Thyroid gland (tissue), 4 donors: Measurements from ENCODE around the gene SP7. TPM values are rescaled to one million over a fixed set of nuclear protein-coding genes. Genes with fewer than 3 reads are reported as not detected.

ENCODE experiments used
- DNase-seq, 2 donors: peaks; one replicate each; pipeline ENCODE4 v3.0.0-alpha.2; 2019
- H3K27ac ChIP-seq, 3 donors: fragments of 200-600 bp; sonication (generic); 1 replicate in 2 of 3; 2 replicates in 1 of 3; pipeline ENCODE4 v1.5.1; 2016 to 2019; ENCODE audit warnings: mild to moderate bottlenecking in 1 of 3, moderate library complexity in 1 of 3
- H3K27me3 ChIP-seq: fragments of 200-600 bp; sonication (generic); one replicate; pipeline ENCODE4 v1.5.1; 2019
- H3K36me3 ChIP-seq, 2 donors: fragments of 200-600 bp; sonication (generic); one replicate each; pipeline ENCODE4 v1.5.1; 2016 to 2019
- H3K4me1 ChIP-seq, 2 donors: fragments of 200-600 bp; sonication (generic); one replicate each; pipeline ENCODE4 v1.5.1; 2017 to 2019
- H3K4me3 ChIP-seq, 3 donors: fragments of 200-600 bp; sonication (generic); replicated peaks in 1 of 3; 1 replicate in 2 of 3; 2 replicates in 1 of 3; pipeline ENCODE4 v1.5.1; 2016; ENCODE audit warnings: mild to moderate bottlenecking in 1 of 3
- H3K9me3 ChIP-seq: fragments of 200-600 bp; sonication (generic); one replicate; pipeline ENCODE4 v1.5.1; 2017
- POLR2A ChIP-seq, 2 donors: fragments of 450-650 bp; IDR thresholded peaks; one replicate each; pipeline ENCODE4 v1.6.1; 2017; ENCODE audit warnings: antibody characterized with exemption in 2 of 2, mild to moderate bottlenecking in 2 of 2, moderate library complexity in 1 of 2
- WGBS, 2 donors: methylation state at CpG; one replicate each; pipeline ENCODE4 v1.1.5; 2017; 5-methylcytosine and 5-hydroxymethylcytosine counted together
- intact Hi-C: fragments of 100-400 bp; cut with DNase I; formaldehyde crosslinking; loops from one replicate; pipeline ENCODE4 v1.15.1; 2023
- total RNA-seq, 4 donors: library from RNA; depleted of rRNA; stranded (reverse); fragments of >200 nt; gene quantifications; one replicate each; pipeline ENCODE4 v1.2.3, GENCODE V29; 2016
- TF ChIP-seq, protein P1 (sequence below), 6 experiments: fragments of 200-600 bp in 3 of 6; fragments of 450-650 bp in 3 of 6; sonication (generic) in 3 of 6; IDR thresholded peaks; one replicate each; pipeline ENCODE4 v1.5.1; 2016 to 2019; ENCODE audit warnings: antibody characterized with exemption in 6 of 6, mild to moderate bottlenecking in 2 of 6, inconsistent platforms in 1 of 6, moderate library complexity in 1 of 6

Gene SP7
- total RNA-seq, 4 donors from 2014 or later, result not detected

DNA sequence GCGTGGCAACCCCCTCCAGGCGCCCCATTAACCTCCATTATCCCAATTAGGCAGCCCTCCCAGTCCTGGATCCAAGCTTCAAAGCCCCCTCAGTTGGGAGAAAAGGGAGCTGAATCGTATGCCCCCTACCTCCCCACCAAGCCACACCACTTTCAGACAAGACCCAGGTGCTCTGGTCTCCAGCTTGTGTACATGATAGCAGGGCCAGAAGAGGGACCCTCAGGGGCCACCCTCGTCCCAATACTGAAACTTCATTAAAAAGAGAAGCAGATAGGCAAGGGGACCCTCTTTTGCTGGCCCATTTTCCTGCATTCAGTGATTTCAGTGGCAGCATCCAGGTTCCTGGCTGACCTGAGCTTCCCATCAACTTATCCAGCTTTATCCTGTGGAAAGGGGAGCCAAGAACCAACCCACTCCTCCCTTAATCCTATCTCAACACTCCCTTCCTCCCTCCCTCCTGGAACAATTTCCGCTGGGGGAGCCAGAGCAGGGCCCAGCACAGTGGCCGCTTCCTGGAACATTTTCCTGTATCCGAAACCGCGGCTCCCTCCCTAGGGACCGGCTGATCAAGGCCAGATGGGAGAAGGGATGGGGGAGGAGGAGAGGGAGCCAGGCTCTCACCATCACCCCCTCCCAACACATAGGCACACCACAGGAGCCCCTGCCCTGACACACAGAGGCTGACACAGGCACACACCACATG, 9.5 kb upstream of the SP7 start:
- no peak for TF ChIP-seq POLR2A (IDR thresholded peaks at IDR 0.05)
- TF ChIP-seq, protein P1, sequence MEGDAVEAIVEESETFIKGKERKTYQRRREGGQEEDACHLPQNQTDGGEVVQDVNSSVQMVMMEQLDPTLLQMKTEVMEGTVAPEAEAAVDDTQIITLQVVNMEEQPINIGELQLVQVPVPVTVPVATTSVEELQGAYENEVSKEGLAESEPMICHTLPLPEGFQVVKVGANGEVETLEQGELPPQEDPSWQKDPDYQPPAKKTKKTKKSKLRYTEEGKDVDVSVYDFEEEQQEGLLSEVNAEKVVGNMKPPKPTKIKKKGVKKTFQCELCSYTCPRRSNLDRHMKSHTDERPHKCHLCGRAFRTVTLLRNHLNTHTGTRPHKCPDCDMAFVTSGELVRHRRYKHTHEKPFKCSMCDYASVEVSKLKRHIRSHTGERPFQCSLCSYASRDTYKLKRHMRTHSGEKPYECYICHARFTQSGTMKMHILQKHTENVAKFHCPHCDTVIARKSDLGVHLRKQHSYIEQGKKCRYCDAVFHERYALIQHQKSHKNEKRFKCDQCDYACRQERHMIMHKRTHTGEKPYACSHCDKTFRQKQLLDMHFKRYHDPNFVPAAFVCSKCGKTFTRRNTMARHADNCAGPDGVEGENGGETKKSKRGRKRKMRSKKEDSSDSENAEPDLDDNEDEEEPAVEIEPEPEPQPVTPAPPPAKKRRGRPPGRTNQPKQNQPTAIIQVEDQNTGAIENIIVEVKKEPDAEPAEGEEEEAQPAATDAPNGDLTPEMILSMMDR (IDR thresholded peaks at IDR 0.05), result no peak
- Histone ChIP-seq H3K4me3 (peak overlapping the region in 1 of 3 donors; percentile 56), H3K4me1 (peaks cover 3 to 18% of the 10 kb centered on the region in 2 donors), H3K9me3 (no peaks in the 10 kb centered on the region), H3K36me3 (no peaks in the 10 kb centered on the region), H3K27ac (peak overlapping the region; percentile 16 to 85 (median 69)), H3K27me3 (no peaks in the 10 kb centered on the region)
- intact Hi-C loops, result no loop called here
- peak; percentile 18 to 26 for DNase-seq
- WGBS, 2 donors, result 47 to 50% methylated on average over 9 to 10 of the region's 10 CpGs

DNA sequence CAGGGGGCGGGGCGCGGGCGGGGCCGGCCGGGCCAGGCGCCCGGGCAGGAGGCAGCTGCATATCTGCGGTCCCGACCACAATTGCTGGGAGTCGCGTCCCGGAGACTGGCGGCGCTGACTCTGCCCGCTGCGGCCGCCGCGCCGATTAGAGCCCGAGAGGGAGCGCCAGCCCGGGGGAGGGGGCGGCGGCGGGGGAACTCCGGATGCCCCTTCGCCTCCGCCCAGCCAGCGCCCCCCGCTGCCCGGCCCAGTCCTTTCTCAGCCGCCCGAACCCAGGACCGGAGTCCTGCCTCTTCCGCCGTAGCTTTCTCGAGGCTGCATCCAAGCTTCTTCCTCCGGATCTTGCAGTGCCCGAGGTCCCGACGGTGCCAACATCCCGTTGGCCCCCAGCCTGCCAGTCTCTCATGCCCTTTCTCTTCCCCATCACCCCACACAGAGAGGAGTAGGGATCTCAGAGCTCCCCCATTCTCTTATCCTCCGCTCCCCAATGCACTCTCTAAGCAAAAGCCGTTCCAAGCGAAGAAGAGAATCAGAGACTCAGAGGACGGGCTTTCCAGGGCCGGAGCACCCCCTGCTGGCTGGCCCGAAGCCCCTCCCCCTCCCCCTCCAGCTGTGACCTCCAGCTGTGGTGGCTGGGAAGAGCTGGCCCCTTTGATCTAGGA, 8.8 kb upstream of the SP7 start:
- Histone ChIP-seq H3K27me3 (no peaks in the 10 kb centered on the region), H3K4me1 (peaks cover 3 to 18% of the 10 kb centered on the region in 2 donors), H3K9me3 (no peaks in the 10 kb centered on the region), H3K4me3 (peak overlapping the region; percentile 15 to 56 (median 35)), H3K27ac (peak overlapping the region; percentile 16 to 85 (median 69)), H3K36me3 (no peaks in the 10 kb centered on the region)
- intact Hi-C loops, result no loop called here
- TF ChIP-seq, protein P1 (IDR thresholded peaks at IDR 0.05), result peak; percentile 40 to 66 (median 56)
- TF ChIP-seq POLR2A (IDR thresholded peaks at IDR 0.05), result peak in 1 of 2 donors; percentile 38
- DNase-seq, result peak; percentile 66 to 67
- 0 to 1% methylated on average over 13 to 22 of the region's 50 CpGs for WGBS, 2 donors

DNA sequence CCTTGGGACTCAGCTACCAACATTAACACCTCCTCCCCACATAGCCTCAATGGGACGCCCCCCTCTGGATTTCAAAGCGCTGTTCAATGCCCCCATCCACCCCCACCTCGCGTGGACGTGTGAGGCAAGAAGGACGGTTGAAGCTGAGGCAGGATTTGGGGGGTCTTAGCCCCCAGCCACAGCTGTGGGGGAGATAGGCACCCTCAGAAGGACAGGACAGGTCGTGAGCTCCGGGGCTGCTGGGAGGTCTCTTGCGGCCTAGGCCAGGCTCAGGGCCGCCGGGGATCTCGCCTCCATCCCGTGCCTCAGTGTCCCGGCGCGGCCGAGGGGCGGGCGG, 8.3 kb upstream of the SP7 start:
- TF ChIP-seq, protein P1 (IDR thresholded peaks at IDR 0.05), result no peak
- TF ChIP-seq POLR2A (IDR thresholded peaks at IDR 0.05), result no peak
- DNase-seq, result no peak
- intact Hi-C loops, result no loop called here
- Histone ChIP-seq H3K27ac (peak overlapping the region in 2 of 3 donors; percentile 69 to 85), H3K4me3 (peak overlapping the region in 1 of 3 donors; percentile 56), H3K27me3 (no peaks in the 10 kb centered on the region), H3K9me3 (no peaks in the 10 kb centered on the region), H3K4me1 (peaks cover 3 to 18% of the 10 kb centered on the region in 2 donors), H3K36me3 (no peaks in the 10 kb centered on the region)
- WGBS, 2 donors, result 12 to 18% methylated on average over 4 to 6 of the region's 19 CpGs

DNA sequence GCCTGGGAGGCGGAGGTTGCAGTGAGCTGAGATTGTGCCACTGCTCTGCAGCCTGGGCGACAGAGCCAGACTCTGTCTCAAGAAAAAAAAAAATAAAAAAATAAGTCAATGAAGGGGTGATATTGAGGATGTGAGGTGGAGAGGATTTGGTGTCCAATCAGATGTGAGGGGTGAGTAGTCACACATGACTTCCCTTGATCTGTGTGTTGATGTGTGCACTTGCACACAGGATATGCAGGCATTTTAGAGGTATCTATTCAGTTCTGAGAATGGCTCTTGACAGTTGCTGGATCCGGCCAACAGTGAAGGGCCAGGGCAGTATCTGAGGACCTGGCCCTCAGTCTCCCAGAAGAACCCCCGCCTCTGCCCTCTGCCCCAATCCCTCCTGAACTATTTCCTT, 7.8 kb upstream of the SP7 start:
- no peak for DNase-seq
- H3K27ac ChIP-seq, result no peak overlapping the region
- H3K4me3 ChIP-seq, result no peak overlapping the region
- WGBS, 2 donors, result 92 to 94% methylated on average over 4 of the region's 4 CpGs
- no peaks in the 10 kb centered on the region for H3K27me3 ChIP-seq
- TF ChIP-seq, protein P1 (IDR thresholded peaks at IDR 0.05), result no peak
- TF ChIP-seq POLR2A (IDR thresholded peaks at IDR 0.05), result no peak
- H3K9me3 ChIP-seq, result no peaks in the 10 kb centered on the region
- H3K36me3 ChIP-seq, result no peaks in the 10 kb centered on the region
- peaks cover 3 to 18% of the 10 kb centered on the region in 2 donors for H3K4me1 ChIP-seq
- intact Hi-C loops, result no loop called here

DNA sequence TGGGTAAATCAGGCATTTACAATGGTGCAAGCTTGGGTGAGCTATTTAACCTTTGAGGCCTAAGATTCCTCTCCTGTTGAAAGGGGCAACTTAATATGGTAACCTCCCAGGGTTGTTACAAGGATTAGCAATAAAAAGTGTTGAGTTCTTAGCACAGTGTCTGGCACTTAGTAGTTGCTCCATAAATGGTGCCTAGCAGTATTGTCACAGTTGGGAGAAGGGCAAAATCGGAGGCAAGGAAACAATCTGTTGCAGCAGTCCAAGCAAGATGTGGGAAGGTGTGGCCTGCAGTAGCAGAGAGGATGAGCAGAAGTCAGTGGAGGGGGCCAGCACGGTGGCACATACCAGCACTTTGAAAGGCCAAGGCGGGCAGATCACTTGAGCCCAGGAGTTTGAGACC, 7.3 kb upstream of the SP7 start:
- intact Hi-C loops, result no loop called here
- no peak for TF ChIP-seq POLR2A (IDR thresholded peaks at IDR 0.05)
- TF ChIP-seq, protein P1 (IDR thresholded peaks at IDR 0.05), result no peak
- Histone ChIP-seq H3K27ac (no peak overlapping the region), H3K4me3 (no peak overlapping the region), H3K36me3 (no peaks in the 10 kb centered on the region), H3K4me1 (peaks cover 3 to 18% of the 10 kb centered on the region in 2 donors), H3K27me3 (no peaks in the 10 kb centered on the region), H3K9me3 (no peaks in the 10 kb centered on the region)
- no peak for DNase-seq
- 63% methylated on average over 3 of the region's 3 CpGs for WGBS, 2 donors
